ENCODE data around the gene NDUFV3.

- no peak for TF ChIP-seq CTCF (IDR thresholded peaks at IDR 0.05 in 8 of 11, conservative IDR thresholded peaks at IDR 0.05 in 3 of 11)
- TF ChIP-seq POLR2A (IDR thresholded peaks at IDR 0.05): no peak
These were observed 42.6 kb upstream of the NDUFV3 start for GRCh38 chr21:42850463-42850862.

Data from spleen (tissue), 7 donors.